HFFc6 (cell line): ENCODE data around the gene IFITM2. TPM values are rescaled to one million over a fixed set of nuclear protein-coding genes. Genes with fewer than 3 reads are reported as not detected.

Experiments
- DNase-seq: peaks from one replicate; pipeline ENCODE4 v3.0.0-alpha.2; 2018
- H3K27ac Mint-ChIP-seq: 2 replicates; pipeline ENCODE4 v1.8.0; 2020; ENCODE audit warnings: mild to moderate bottlenecking, mixed read lengths
- H3K27me3 Mint-ChIP-seq: 2 replicates; pipeline ENCODE4 v1.8.0; 2021; ENCODE audit warnings: mild to moderate bottlenecking, moderate library complexity, mixed read lengths; ENCODE audit not compliant: insufficient read depth
- H3K36me3 Mint-ChIP-seq: 2 replicates; pipeline ENCODE4 v1.8.0; 2021; ENCODE audit warnings: low read depth, mixed read lengths
- H3K4me1 Mint-ChIP-seq: 2 replicates; pipeline ENCODE4 v1.8.0; 2020; ENCODE audit warnings: low read depth, mixed read lengths
- H3K4me3 Mint-ChIP-seq: 2 replicates; pipeline ENCODE4 v1.8.0; 2020; ENCODE audit warnings: mild to moderate bottlenecking, moderate library complexity, mixed read lengths
- H3K9me3 Mint-ChIP-seq: 2 replicates; pipeline ENCODE4 v1.8.0; 2020; ENCODE audit warnings: mild to moderate bottlenecking, mixed read lengths
- CTCF ChIP-seq: fragments of 200-600 bp; sonication (generic); IDR thresholded peaks from 2 replicates; pipeline ENCODE4 v1.5.0; 2021; ENCODE audit warnings: antibody characterized with exemption, mild to moderate bottlenecking
- total RNA-seq, 6 experiments: library from RNA; stranded (reverse); fragmentation: NEBNext Ultra II Directional; extraction: Animal tissue kit (Norgen Biotek cat#: 25700); gene quantifications; 2 replicates in 1 of 6; 3 replicates in 5 of 6; pipeline ENCODE4 v1.2.3, GENCODE V29; 2021

Gene IFITM2
- total RNA-seq, 6 experiments from 2014 or later = 257 to 325 (median 291) TPM

- no peak for TF ChIP-seq CTCF
- Mint-ChIP-seq H3K4me1 (no peaks in the 10 kb centered on the region), H3K9me3 (peaks cover 8% of the 10 kb centered on the region; the same call in 1 of the 2 replicates), H3K4me3 (no peak overlapping the region), H3K27me3 (peaks cover 40% of the 10 kb centered on the region), H3K36me3 (no peaks in the 10 kb centered on the region), H3K27ac (no peak overlapping the region)
- no peak for DNase-seq
These were observed 31.4 kb upstream of the IFITM2 start for GRCh38 chr11:276219-276618.

GRCh38 chr11:278001-278951 lies 29.3 kb upstream of the IFITM2 start, which contains the start of gene NLRP6:
Gene NLRP6, plus strand, starts transcription at chr11:278407. Its CDS starts 163 bp downstream, at chr11:278570.
- no peak for DNase-seq
- Mint-ChIP-seq H3K27ac (no peak within 1 kb of the TSS), H3K4me1 (no peaks in the 10 kb centered on the region), H3K27me3 (peaks cover 41% of the 10 kb centered on the region), H3K9me3 (peaks cover 8% of the 10 kb centered on the region; the same call in 1 of the 2 replicates), H3K4me3 (no peak within 1 kb of the TSS), H3K36me3 (no peaks in the 10 kb centered on the region)
- no peak for TF ChIP-seq CTCF

GRCh38 chr11:279040-279965 lies 28.3 kb upstream of the IFITM2 start:
- Mint-ChIP-seq H3K4me3 (no peak overlapping the region), H3K4me1 (no peaks in the 10 kb centered on the region), H3K27me3 (peaks cover 37% of the 10 kb centered on the region), H3K36me3 (no peaks in the 10 kb centered on the region), H3K27ac (no peak overlapping the region), H3K9me3 (peaks cover 8% of the 10 kb centered on the region; the same call in 1 of the 2 replicates)
- no peak for TF ChIP-seq CTCF
- no peak for DNase-seq

GRCh38 chr11:279966-280705 lies 27.5 kb upstream of the IFITM2 start:
- Mint-ChIP-seq H3K4me3 (no peak overlapping the region), H3K27me3 (peaks cover 37% of the 10 kb centered on the region), H3K27ac (no peak overlapping the region), H3K36me3 (no peaks in the 10 kb centered on the region), H3K9me3 (peaks cover 8% of the 10 kb centered on the region; the same call in 1 of the 2 replicates), H3K4me1 (no peaks in the 10 kb centered on the region)
- DNase-seq = no peak
- no peak for TF ChIP-seq CTCF
